GM15510 (cell line): ENCODE data around the gene MMRN1.

ENCODE experiments used
- POLR2A ChIP-seq: IDR thresholded peaks from 3 replicates; pipeline ENCODE4 v1.6.1; 2011; ENCODE audit warnings: borderline replicate concordance; ENCODE audit not compliant: insufficient read length; ENCODE audit errors: extremely low read depth

The MMRN1 gene

DNA sequence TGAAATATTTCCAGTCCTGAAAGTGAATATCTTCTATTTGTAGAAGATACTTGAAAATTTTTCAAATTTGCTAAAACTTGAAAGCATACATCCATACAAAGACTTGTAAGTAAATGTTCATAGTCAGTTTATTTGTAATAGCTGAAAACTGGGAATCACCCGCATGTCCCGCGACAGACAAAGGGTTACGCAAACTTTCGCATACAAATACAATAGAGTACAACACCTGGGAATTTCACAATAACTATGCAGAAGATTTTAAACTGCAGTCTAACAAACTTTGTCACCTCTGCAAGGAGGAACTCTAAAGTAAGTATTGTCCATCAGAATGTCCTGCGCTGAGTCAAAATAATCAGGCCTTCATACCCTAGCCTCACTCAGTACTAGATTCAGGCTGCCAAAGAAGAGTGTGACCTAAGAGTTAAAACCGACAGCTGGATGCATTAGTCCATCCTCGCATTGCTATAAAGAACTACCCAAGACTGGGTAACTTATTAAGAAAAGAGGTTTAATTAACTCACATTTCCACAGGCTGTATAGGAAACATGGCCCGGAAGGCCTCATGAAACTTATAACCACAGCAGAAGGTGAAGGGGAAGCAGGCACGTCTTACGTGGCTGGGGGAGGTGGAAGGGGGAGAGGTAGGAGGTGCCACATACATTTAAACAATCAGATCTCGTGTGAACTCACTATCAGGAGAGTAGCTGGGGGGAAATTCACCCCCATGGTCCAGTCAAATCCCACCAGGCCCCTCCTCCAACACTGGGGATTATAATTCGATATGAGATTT is 60.4 kb downstream of the MMRN1 start:
- no peak for TF ChIP-seq POLR2A

DNA sequence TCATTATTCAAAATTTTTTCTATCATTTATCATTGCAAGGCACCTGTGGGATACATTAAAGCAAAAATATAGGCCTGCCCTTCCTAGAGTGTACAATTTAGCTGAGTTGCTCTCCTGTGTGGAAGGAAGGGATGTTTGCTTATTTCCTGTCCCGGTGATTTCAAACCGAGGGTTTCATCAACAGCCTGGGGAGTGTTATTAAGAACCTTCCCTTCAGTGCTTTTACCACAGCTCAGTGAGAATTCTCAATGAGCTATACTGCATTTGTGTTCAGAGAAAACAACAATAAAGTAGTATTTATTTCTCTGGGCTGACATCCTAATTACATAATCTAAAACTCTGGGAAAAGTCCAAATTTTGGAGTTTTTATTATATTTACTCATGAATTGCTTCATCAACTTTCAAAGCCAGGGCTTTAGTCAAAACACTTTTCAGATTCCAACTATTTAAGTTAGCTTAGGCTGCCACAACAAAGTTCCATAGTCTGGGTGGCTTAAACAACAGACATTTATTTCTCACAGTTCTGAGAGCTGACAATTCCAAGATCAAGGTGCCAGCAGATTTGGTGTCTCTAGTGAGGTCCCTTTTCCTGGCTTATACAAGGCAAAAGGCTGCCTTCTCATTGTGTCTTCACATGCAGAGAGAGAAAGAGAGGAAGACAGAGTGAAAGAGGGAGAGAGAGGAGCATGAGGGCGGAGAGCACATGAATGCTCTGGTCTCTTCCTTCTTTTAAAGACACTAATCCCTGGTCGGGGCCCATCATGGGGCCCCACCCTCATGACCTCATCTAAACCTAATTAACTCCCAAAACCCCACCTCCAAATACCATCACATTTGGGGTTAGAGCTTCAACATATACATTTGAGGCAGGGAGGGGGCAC is 62.6 kb downstream of the MMRN1 start:
- no peak for TF ChIP-seq POLR2A

DNA sequence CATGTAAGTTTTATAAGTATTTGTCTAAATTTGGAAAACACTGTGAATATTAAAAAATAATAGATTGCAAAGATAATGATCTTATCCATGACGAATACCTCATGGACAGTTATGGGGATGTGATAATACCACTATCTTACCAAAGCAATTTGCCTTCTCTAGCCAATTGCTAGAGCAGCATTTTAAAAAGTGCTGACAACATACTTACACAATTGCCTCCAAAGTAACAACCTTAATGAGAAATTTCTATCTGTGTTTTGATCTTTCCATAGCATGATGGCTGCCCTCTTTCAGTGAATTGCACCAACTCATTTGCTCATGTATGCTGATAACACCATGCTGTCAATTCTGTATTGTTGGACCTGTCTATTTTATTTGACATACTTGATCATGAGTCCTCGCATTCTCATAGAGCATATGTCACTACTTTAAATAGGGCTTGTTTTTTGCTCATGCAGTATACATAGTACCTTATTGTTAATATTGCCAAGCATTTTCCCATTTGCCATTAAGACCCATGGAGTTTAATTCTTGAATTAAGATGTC is 87.2 kb downstream of the MMRN1 start:
- no peak for TF ChIP-seq POLR2A

DNA sequence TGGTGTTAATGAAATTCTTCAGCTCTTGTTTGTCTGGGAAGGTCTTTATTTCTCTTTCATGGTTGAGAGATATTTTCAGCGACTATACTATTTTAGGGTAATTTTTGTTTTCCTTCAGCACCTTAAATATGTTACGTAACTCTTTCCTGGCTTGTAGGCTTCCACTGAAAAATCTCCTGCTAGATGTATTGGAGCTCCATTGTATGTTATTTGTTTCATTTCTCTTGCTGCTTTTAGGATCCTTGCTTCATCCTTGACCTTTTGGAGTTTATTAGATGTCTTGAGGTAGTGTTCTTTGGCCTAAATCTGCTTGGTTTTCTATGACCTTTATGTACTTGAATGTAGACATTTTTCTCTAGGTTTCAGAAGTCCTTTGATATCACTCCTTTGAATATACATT is 93.6 kb downstream of the MMRN1 start:
- no peak for TF ChIP-seq POLR2A

DNA sequence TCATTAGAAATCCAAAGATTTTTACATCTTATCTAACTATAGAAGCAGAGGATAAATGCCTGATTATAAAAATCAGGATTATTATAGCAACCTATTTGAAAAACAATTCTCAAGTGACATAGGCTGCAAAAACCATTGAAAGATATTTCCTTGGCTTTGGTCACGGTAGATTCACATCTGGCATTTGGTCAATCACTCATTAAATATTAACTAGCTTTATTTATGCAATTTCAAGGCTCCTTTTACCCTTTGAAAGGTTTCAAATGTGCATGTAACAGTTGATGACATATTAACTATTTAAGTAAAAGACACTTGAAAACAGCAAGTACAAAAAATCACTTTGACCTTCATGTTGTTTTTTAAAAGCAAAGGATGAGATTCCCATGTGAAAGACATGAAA is 98.1 kb downstream of the MMRN1 start:
- TF ChIP-seq POLR2A = no peak

DNA sequence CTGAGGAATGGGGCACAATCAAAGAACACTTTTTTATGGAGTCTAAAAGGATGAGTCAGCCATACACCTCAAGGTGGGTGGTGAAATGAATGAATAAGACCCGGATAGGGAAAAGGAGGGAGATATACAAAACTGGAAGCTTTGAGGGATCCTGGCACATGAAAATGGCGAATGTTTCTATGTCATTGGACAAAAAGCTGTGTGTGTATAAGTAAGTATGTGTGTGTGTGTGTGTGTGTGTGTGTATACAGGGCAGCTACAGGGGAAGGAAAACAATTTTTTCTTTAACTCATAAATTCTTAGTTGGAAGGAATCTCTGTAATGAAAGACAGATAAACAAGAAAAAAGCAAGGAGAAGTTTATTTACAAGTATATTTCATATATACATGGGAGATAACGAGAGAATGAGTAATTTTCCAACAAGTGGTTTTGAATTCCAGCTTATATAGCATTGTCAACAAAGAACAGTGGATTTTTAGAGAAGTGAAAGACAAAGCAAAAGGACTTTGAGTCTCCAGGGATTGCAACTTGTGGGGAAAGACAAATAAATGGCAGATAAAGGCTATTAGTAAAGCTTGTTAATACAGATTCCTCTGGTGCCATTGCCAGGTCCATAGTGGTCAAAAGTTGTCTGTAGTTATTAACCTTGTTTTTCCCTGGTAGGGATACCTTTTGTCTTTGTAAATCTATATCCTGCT is 99.7 kb downstream of the MMRN1 start:
- no peak for TF ChIP-seq POLR2A

DNA sequence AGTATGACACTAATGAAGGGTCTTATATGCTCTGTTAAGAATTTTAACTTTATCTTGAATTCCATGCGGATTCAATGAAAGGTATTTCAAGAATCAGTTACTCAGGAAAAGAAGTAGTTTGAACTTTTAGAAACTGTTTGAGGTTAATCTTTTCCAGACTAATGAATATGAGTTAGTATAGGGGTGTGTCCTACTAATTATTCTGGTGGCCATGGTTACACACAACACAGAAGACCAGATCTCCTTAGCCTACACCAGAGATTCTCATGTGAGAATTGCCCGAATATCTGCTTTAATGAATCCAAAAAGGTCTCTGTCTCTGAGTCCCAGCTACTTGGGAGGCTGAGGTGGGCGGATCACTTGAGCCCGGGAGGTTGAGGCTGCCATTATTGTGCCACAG is 100.4 kb downstream of the MMRN1 start:
- TF ChIP-seq POLR2A = no peak

DNA sequence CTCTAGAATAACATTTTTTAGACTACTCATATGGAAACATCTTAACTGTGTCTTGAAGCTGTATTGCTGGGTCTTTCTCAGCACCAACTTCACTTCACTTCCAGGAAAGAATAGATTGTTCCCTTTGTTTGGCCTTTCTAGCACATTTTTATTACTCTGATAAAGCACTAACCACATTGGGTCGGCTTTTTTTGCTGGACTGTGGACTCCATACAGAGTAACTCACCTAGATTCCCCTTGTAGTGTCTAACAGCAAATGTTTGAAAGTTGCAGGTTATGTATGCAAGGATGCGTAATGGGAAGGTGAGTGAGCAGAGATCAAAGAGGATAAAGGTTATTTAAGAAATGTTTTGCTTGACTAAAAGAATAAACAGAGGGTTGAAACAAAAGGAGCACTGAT is 101.2 kb downstream of the MMRN1 start:
- TF ChIP-seq POLR2A = no peak

DNA sequence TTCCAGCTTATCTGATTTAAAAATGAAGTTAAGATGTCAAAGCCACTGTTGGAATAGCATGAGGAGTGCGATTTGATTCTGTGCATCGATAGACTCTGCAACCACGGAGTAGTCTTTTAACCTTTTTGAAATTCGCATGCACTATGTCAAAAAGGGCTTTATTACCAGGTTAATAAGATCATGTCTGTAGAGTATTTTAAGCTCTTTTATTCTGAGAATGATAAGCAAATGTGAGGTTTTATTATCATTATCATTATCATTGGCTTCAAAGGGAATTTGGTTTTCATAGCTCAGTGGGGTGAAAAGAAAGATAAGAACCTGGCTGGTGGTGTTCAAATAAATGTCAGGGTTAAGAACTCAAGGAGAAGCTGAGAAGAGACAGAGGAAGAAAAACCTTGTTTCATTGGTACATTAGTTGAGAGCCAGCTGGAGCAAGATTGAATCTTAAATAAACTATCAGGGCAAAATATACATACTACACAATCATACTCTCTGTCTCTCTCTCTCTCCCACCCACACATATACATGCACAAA is 102.6 kb downstream of the MMRN1 start:
- no peak for TF ChIP-seq POLR2A

DNA sequence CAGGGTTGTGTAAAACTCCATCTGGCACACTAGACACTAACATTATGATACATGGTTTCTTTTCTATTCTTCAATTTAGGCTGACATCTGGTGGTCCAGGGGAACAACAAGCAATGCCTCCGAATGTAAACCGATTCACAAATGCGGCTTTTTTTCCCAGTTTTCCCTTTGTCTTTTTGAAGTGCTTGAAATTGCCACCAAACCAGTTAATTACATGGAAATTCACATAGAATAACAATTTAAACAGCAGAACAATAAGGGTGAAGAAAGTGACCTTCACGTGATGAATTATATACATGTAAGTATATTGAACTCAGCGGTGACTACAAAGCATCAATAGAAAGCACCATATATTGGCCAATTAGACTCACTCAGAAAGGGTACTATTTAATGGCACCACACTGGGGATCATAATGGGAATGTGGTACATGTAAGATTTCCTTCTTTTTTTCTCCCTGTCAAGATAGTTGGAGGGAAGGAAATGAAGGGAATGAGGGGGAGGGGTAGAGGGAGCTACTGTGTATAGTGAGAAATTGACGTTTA is 103.9 kb downstream of the MMRN1 start:
- no peak for TF ChIP-seq POLR2A

DNA sequence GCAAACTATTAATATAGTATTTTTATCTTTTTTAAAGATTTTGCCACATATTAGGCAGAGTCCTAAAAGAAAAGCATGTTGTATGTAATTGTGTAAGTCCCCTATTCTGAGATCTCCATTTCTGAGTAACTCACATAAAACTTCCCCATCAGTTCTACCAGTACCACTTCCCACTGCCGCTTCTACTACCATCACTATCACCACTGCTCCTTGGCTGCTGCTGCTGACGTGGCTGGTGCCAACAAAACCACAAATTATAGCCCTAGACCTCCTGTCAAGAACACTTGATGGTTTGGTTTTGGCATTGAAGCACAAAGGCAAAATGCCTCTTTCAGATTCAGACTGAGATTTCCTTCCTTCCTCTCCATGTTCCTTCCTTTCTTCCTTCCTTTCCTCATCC is 106.4 kb downstream of the MMRN1 start:
- no peak for TF ChIP-seq POLR2A

DNA sequence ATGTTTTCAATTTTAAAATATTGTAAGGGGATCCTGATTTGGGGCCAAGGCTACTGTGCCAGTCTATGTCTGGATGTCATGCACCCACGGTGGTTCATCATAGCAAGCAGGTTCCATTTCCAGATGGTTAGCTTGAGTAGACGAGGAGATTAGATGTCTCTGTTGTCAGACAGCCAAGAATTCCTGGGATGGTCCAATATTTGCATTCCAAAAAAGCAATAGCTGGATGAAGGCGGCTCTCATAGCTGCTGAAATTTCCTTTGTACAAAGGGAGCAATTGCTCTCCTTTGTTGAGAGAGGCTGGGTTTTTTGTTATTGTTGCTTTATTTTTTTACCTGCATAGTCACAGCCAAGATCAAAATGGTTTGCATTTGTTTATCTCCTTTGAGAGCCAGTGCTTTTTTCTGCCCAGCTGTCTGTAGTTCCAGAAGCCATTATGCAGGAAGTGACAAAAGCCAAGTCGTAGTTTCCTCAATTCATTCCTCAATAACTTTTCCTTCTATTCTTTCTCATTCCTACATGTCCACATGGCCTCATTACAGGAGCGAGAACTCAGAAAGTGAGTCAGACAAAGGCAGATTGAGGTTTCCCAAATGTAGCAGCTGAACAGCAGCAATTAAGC is 107.9 kb downstream of the MMRN1 start:
- no peak for TF ChIP-seq POLR2A
